HG02885 (cell line): ENCODE measurements around the gene AFF4.

ENCODE experiments used
- ATAC-seq: cut with Tn5 transposase; IDR thresholded peaks from one replicate; pipeline ENCODE4 v1.9.1; 2021; ENCODE audit warnings: mild to moderate bottlenecking; ENCODE audit not compliant: unreplicated experiment, poor library complexity

AFF4 gene

GRCh38 chr5:132831095-132831860, 132.2 kb downstream of the AFF4 start:
- no peak for ATAC-seq

DNA sequence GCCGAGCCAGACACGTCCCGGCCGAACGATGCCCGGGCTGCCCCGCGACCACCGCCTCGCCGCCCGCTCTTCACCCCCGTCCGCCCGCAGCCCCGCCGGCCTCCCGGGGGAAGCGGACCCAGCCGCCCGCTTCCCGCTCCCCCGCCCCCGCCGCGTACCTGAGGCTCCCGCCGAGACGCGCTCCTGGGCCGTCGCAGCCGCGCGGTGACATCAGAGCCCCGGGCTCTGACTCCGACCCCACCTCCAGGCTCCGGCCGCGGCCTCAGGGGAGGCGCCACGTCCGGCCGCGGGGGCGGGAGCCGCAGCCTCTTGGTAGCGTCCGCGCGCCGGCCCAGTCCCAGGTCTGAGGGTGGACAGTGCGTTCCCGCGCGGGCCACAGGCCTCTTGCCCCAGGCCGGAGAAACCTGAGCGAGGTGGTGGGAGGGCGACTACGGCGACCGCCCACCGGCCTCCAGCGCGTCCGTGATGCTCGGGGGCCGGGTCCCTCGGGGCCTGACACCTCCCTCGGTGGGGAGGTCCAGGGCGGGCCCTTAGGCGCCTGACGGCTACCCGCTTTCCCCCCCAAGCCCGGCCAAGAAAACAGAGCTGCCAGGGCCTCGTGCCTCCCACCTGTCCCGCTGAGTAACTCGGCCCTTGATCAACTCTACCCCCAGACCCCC, 132.9 kb downstream of the AFF4 start, which contains the start of gene SHROOM1:
SHROOM1 (minus strand) TSS at position 212 of the 659 bp plus-strand sequence. CDS start 4,507 bp downstream, outside the sequence.
- ATAC-seq: peak; percentile 82

- ATAC-seq: peak; percentile 78
These were observed 133.5 kb downstream of the AFF4 start for GRCh38 chr5:132829742-132830435.

GRCh38 chr5:132828846-132829494, 134.5 kb downstream of the AFF4 start:
- no peak for ATAC-seq

- ATAC-seq: no peak
These were observed 135.3 kb downstream of the AFF4 start for GRCh38 chr5:132827943-132828673.

- ATAC-seq: no peak
These were observed 136.9 kb downstream of the AFF4 start for GRCh38 chr5:132826424-132827082.

- no peak for ATAC-seq
These were observed 137.5 kb downstream of the AFF4 start for GRCh38 chr5:132825834-132826391.
